K562 (cell line): Measurements from ENCODE around the gene A1BG. TPM values are rescaled to one million over a fixed set of nuclear protein-coding genes. Genes with fewer than 3 reads are reported as not detected.
A peak's percentile ranks its signal among the peaks of the same experiment; 100 is the strongest.

Source experiments
- JUND ChIP-seq, 2 experiments: IDR thresholded peaks; 2 replicates in 1 of 2; 3 replicates in 1 of 2; pipeline ENCODE4 v1.6.1; 2011; ENCODE audit warnings: borderline replicate concordance in 2 of 2, low read depth in 2 of 2, low read length in 2 of 2, improper control_type of control experiment in 1 of 2, missing biosample characterization in 1 of 2, missing genetic modification characterization in 1 of 2, missing genetic modification reagents in 1 of 2
- NBN ChIP-seq: fragments of 450-650 bp; IDR thresholded peaks from 2 replicates; pipeline ENCODE4 v1.6.1; 2016; ENCODE audit warnings: low read depth, mild to moderate bottlenecking
- TBP ChIP-seq: optimal IDR thresholded peaks from 2 replicates; pipeline ENCODE3; 2011; ENCODE audit warnings: low read depth, low read length, improper control_type of control experiment
- TEAD4 ChIP-seq, 2 experiments: sonication (generic) in 1 of 2; formaldehyde crosslinking in 1 of 2; IDR thresholded peaks; 2 replicates each; pipeline versions ENCODE4 v1.6.1 to v1.8.0; 2012 to 2022; ENCODE audit warnings: borderline replicate concordance in 1 of 2, inconsistent platforms in 1 of 2, low read length in 1 of 2, mild to moderate bottlenecking in 1 of 2, missing genetic modification reagents in 1 of 2
- ZNF3 ChIP-seq: fragments of 250-450 bp; sonication (Bioruptor Pico); IDR thresholded peaks from 2 replicates; pipeline ENCODE4 v1.5.0; 2021; ENCODE audit warnings: mild to moderate bottlenecking, moderate library complexity
- polyA plus RNA-seq, 8 experiments: library from polyadenylated mRNA; depleted of rRNA in 4 of 8; stranded (reverse) in 5 of 8; unstranded in 3 of 8; fragments of >200 nt; fragmentation: Nextera tagmentation in 2 of 8; fragmentation: Illumina TruSeq in 1 of 8; extraction: Ambion mirVana in 2 of 8; extraction: Trizol in 1 of 8; gene quantifications; 2 replicates each; pipeline versions ENCODE4 v1.2.1 to v1.2.3, GENCODE V29; 2011 to 2014; ENCODE audit warnings: inconsistent platforms in 1 of 8, missing spikeins in 1 of 8
- total RNA-seq, 7 experiments: library from RNA; depleted of rRNA in 6 of 7; stranded (reverse); fragments of >200 nt in 6 of 7; fragmentation: Illumina TruSeq in 2 of 7; extraction: Trizol in 2 of 7; gene quantifications; 2 replicates each; pipeline versions ENCODE4 v1.2.1 to v1.2.3, GENCODE V29; 2011 to 2021; ENCODE audit warnings: low replicate concordance in 1 of 7
- TF ChIP-seq, protein P1 (sequence below): sonication (generic); formaldehyde crosslinking; IDR thresholded peaks from 2 replicates; pipeline ENCODE4 v1.4.0; 2020; ENCODE audit warnings: mild to moderate bottlenecking, missing genetic modification reagents
- TF ChIP-seq, protein P2 (sequence below): fragments of 250-450 bp; sonication (Bioruptor Pico); IDR thresholded peaks from 2 replicates; pipeline ENCODE4 v1.9.0; 2021; ENCODE audit warnings: mild to moderate bottlenecking, inconsistent platforms

Gene A1BG
- total and polyA plus RNA-seq, 9 of the 15 experiments (the other 6 are each of a cell fraction or from before 2014, with no cell fraction given), result 0.10 to 19.8 (median 2.6) TPM

DNA sequence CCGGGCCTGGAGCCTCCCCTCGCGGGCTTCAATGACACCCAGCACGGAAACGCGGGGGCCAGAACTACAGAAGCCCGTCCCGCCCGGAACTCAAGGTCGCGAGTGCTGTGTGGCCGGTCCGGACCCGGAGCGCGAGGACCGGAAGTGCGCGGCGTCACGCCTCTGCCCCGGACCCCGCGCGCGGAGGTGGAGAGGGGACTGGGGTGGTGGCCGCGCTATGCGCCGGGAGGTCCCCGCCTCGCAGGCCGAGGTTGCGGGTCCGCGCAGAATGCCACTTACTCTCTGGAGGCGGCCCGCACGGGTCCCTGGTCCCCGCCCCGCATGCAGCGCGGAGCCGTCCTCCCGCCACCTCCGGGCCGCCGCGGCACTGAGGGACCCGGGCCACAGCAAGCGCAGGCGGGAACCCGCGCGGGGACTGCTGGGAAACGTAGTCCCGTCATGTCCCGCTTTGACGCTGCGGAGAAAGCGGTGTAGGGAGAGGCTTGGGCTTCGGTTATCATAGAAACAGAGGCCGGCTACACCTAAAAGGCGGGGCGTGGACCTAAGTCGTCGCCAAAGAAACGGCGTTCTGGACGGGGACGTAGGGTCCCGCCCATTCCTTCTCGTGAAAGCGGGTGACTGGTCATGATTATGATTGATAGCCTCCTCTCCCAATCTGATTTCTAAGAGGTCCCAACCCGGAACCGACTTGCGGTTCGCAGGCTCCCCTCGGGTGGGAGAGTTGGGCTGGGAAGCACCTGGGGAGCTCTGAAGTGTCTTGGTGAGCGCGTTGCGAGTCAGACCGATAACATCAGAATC lies 27.6 kb upstream of the A1BG start, which contains the start of gene ZNF837 (continued):
- TF ChIP-seq ZNF3 (CRISPR knock-in tag) (no peak), TBP (peak; percentile 86), NBN (peak; percentile 50; the same call in 1 of the 2 replicates), JUND (IDR thresholded peaks at IDR 0.05; ENCODE audit: borderline replicate concordance, low read depth, low read length) (peak; percentile 69), JUND (tag; IDR thresholded peaks at IDR 0.05; ENCODE audit: borderline replicate concordance, low read depth, low read length) (peak; percentile 39; the same call in 1 of the 3 replicates), TEAD4 (IDR thresholded peaks at IDR 0.05; ENCODE audit: low read length) (0 out of 2 replicates have a peak, but pooled peaks have one; percentile 19), TEAD4 (CRISPR knock-in tag; IDR thresholded peaks at IDR 0.05; ENCODE audit: borderline replicate concordance) (no peak)
- TF ChIP-seq, protein P1, sequence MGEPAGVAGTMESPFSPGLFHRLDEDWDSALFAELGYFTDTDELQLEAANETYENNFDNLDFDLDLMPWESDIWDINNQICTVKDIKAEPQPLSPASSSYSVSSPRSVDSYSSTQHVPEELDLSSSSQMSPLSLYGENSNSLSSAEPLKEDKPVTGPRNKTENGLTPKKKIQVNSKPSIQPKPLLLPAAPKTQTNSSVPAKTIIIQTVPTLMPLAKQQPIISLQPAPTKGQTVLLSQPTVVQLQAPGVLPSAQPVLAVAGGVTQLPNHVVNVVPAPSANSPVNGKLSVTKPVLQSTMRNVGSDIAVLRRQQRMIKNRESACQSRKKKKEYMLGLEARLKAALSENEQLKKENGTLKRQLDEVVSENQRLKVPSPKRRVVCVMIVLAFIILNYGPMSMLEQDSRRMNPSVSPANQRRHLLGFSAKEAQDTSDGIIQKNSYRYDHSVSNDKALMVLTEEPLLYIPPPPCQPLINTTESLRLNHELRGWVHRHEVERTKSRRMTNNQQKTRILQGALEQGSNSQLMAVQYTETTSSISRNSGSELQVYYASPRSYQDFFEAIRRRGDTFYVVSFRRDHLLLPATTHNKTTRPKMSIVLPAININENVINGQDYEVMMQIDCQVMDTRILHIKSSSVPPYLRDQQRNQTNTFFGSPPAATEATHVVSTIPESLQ (CRISPR knock-in tag), result 0 out of 2 replicates have a peak, but pooled peaks have one; percentile 90
- TF ChIP-seq, protein P2, sequence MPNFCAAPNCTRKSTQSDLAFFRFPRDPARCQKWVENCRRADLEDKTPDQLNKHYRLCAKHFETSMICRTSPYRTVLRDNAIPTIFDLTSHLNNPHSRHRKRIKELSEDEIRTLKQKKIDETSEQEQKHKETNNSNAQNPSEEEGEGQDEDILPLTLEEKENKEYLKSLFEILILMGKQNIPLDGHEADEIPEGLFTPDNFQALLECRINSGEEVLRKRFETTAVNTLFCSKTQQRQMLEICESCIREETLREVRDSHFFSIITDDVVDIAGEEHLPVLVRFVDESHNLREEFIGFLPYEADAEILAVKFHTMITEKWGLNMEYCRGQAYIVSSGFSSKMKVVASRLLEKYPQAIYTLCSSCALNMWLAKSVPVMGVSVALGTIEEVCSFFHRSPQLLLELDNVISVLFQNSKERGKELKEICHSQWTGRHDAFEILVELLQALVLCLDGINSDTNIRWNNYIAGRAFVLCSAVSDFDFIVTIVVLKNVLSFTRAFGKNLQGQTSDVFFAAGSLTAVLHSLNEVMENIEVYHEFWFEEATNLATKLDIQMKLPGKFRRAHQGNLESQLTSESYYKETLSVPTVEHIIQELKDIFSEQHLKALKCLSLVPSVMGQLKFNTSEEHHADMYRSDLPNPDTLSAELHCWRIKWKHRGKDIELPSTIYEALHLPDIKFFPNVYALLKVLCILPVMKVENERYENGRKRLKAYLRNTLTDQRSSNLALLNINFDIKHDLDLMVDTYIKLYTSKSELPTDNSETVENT (CRISPR knock-in tag), result peak; percentile 88
